OCI-LY3 (cell line): ENCODE results near the gene CALU.

Source experiments
- H2AFZ ChIP-seq: fragments of 200-600, 300-600 bp; shearing (Covaris generic); 2 replicates; pipeline ENCODE4 v1.6.0; 2014; ENCODE audit warnings: antibody characterized with exemption, low read depth, low read length
- H3K27ac ChIP-seq: fragments of 200-600, 300-600 bp; sonication (generic); 2 replicates; pipeline ENCODE4 v1.5.1; 2014; ENCODE audit warnings: mild to moderate bottlenecking, low read length, moderate library complexity, mixed read lengths
- H3K27me3 ChIP-seq: fragments of 200-600, 300-600 bp; sonication (generic); 2 replicates; pipeline ENCODE4 v1.6.1; 2014; ENCODE audit warnings: low read depth, low read length, mixed read lengths
- H3K36me3 ChIP-seq: fragments of 200-600, 300-600 bp; sonication (generic); replicated peaks from 2 replicates; pipeline ENCODE3; 2014; ENCODE audit warnings: low read depth, low read length, mixed read lengths
- H3K4me1 ChIP-seq: fragments of 300-600, 200-600 bp; sonication (generic); 2 replicates; pipeline ENCODE4 v1.6.1; 2014; ENCODE audit warnings: low read length, mixed read lengths
- H3K4me2 ChIP-seq: fragments of 200-600, 300-600 bp; sonication (generic); 2 replicates; pipeline ENCODE4 v1.6.1; 2014; ENCODE audit warnings: low read length, mixed read lengths
- H3K4me3 ChIP-seq: fragments of 300-600, 200-600 bp; sonication (generic); 2 replicates; pipeline ENCODE4 v1.5.1; 2014; ENCODE audit warnings: antibody characterized with exemption, mild to moderate bottlenecking, low read length, moderate library complexity
- H3K79me2 ChIP-seq: fragments of 300-600, 200-600 bp; shearing (Covaris generic); 2 replicates; pipeline ENCODE4 v1.6.1; 2014; ENCODE audit warnings: mild to moderate bottlenecking, low read length, mixed read lengths
- H3K9ac ChIP-seq: fragments of 300-600, 200-600 bp; shearing (Covaris generic); 2 replicates; pipeline ENCODE4 v1.6.0; 2014; ENCODE audit warnings: mild to moderate bottlenecking, low read length, moderate library complexity
- H3K9me3 ChIP-seq: fragments of 200-600, 300-600 bp; shearing (Covaris generic); 2 replicates; pipeline ENCODE4 v1.6.1; 2014; ENCODE audit warnings: low read length, mixed read lengths; ENCODE audit not compliant: insufficient read depth
- H4K20me1 ChIP-seq: fragments of 200-600, 300-600 bp; sonication (generic); 2 replicates; pipeline ENCODE4 v1.6.1; 2016; ENCODE audit warnings: low read length, mixed read lengths; ENCODE audit not compliant: insufficient read depth
- CTCF ChIP-seq: fragments of 200-600, 300-600 bp; sonication (generic); IDR thresholded peaks from 2 replicates; pipeline ENCODE4 v1.5.1; 2014; ENCODE audit warnings: antibody characterized with exemption, low read length, low read depth
- EZH2phosphoT487 ChIP-seq: fragments of 200-600 bp; shearing (Covaris generic); IDR thresholded peaks from 2 replicates; pipeline ENCODE4 v1.6.1; 2018; ENCODE audit warnings: antibody characterized with exemption, mixed run types, low read depth

CALU gene

GRCh38 chr7:128694738-128695137 lies 44.4 kb upstream of the CALU start:
- Histone ChIP-seq H3K4me2 (no peak overlapping the region), H3K4me1 (peaks cover 6% of the 10 kb centered on the region; the same call in 1 of the 2 replicates), H4K20me1 (no peaks in the 10 kb centered on the region), H3K9ac (no peak overlapping the region), H3K79me2 (no peaks in the 10 kb centered on the region), H3K9me3 (no peaks in the 10 kb centered on the region), H2AFZ (no peak overlapping the region), H3K27ac (no peak overlapping the region), H3K36me3 (no peaks in the 10 kb centered on the region), H3K27me3 (no peaks in the 10 kb centered on the region), H3K4me3 (no peak overlapping the region)
- TF ChIP-seq EZH2phosphoT487 (no peak), CTCF (no peak)

DNA sequence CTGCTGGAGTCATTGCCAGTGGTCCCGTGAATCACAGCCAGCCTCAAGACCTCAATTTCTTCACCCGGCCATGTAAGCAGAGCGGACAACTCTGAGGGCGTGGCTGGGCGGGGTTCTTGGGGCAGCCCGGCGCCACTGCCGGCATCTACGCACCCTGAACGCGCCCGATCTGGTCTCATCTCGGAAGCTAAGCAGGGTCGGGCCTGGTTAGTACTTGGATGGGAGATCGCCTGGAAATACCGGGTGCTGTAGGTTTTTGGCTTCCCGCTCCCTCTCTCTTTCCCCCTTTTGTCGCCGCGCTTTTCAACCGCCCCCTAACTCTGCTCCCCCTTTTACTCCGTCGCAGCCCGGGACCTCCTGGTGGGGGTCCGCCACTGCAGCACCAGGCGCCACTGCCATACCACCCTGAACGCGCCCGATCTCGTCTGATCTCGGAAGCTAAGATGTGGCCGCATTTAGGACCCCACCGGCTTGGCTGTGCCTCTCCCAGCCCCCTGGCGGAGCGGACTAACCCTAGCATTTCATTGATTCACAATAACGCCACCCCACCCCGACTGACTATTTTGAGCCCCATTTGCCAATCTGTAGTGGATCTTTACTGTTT lies 41.8 kb upstream of the CALU start:
- H3K27ac ChIP-seq = no peak overlapping the region

DNA sequence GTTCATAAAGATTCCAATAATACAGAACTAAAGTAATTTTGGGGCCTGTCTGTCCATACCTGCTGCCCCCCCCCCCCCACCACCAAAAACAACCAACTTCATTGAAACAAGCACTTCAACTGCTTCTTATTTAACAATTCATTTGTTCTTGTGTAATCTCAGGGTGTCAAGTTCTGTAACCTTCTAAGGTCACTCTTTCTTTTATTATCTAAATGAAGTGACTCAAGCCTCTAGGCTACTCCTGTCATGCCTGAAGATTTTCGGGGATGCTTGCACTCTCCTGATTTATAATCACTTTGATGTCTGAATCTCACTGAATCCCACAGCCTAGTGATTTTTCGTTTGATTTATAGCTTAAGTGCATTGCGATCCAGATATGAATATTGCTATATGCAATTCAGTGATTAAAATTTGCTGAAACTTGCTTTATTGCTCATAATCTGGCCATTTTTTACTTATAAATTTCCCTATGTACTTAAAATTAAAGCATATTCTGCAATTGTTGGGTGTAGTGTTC lies 39.9 kb upstream of the CALU start:
- no peak overlapping the region for H3K9ac ChIP-seq
- no peak overlapping the region for H2AFZ ChIP-seq
- H3K36me3 ChIP-seq = no peaks in the 10 kb centered on the region
- TF ChIP-seq CTCF = no peak
- TF ChIP-seq EZH2phosphoT487 = no peak
- H4K20me1 ChIP-seq = no peaks in the 10 kb centered on the region
- no peak overlapping the region for H3K27ac ChIP-seq
- no peak overlapping the region for H3K4me3 ChIP-seq
- H3K79me2 ChIP-seq = no peaks in the 10 kb centered on the region
- H3K27me3 ChIP-seq = no peaks in the 10 kb centered on the region
- H3K4me1 ChIP-seq = peaks cover 6% of the 10 kb centered on the region; the same call in 1 of the 2 replicates
- H3K4me2 ChIP-seq = no peak overlapping the region
- peaks cover 3% of the 10 kb centered on the region; the same call in 1 of the 2 replicates for H3K9me3 ChIP-seq

More for the DNA sequence above, 41.8 kb upstream of the CALU start:
- H3K4me1 ChIP-seq = peaks cover 6% of the 10 kb centered on the region; the same call in 1 of the 2 replicates
- H3K36me3 ChIP-seq = no peaks in the 10 kb centered on the region
- H3K9ac ChIP-seq = peak overlapping the region; percentile 65
- peak overlapping the region; percentile 81 for H3K4me3 ChIP-seq
- no peaks in the 10 kb centered on the region for H3K79me2 ChIP-seq
- TF ChIP-seq EZH2phosphoT487 (no peak), CTCF (peak; percentile 44)
- H2AFZ ChIP-seq = peak overlapping the region; percentile 91
- H3K27me3 ChIP-seq = no peaks in the 10 kb centered on the region
- peaks cover 3% of the 10 kb centered on the region; the same call in 1 of the 2 replicates for H3K9me3 ChIP-seq
- no peaks in the 10 kb centered on the region for H4K20me1 ChIP-seq
- H3K4me2 ChIP-seq = peak overlapping the region; percentile 75

GRCh38 chr7:128699895-128700294 lies 39.3 kb upstream of the CALU start:
- no peak overlapping the region for H2AFZ ChIP-seq
- H3K27ac ChIP-seq = no peak overlapping the region
- no peaks in the 10 kb centered on the region for H3K36me3 ChIP-seq
- H4K20me1 ChIP-seq = no peaks in the 10 kb centered on the region
- no peak overlapping the region for H3K4me2 ChIP-seq
- no peaks in the 10 kb centered on the region for H3K79me2 ChIP-seq
- no peaks in the 10 kb centered on the region for H3K27me3 ChIP-seq
- no peak for TF ChIP-seq CTCF
- TF ChIP-seq EZH2phosphoT487 = no peak
- peaks cover 6% of the 10 kb centered on the region; the same call in 1 of the 2 replicates for H3K4me1 ChIP-seq
- no peak overlapping the region for H3K9ac ChIP-seq
- H3K4me3 ChIP-seq = no peak overlapping the region
- peaks cover 3% of the 10 kb centered on the region; the same call in 1 of the 2 replicates for H3K9me3 ChIP-seq
